Parathyroid adenoma (tissue), 2 donors: ENCODE measurements around the gene ACP4.

Experiments
- H2AFZ ChIP-seq: fragments of 300-600 bp; sonication (generic); one replicate; pipeline ENCODE4 v1.7.0; 2017; ENCODE audit warnings: antibody characterized with exemption, mild to moderate bottlenecking
- H3K27ac ChIP-seq: fragments of 300-600 bp; sonication (generic); one replicate; pipeline ENCODE4 v1.7.0; 2017
- H3K27me3 ChIP-seq: fragments of 300-600 bp; sonication (generic); one replicate; pipeline ENCODE4 v1.7.0; 2017; ENCODE audit warnings: low read length; ENCODE audit not compliant: control insufficient read depth, insufficient read depth
- H3K36me3 ChIP-seq: fragments of 300-600 bp; sonication (generic); one replicate; pipeline ENCODE4 v1.7.0; 2017; ENCODE audit warnings: low read length; ENCODE audit not compliant: control insufficient read depth, insufficient read depth
- H3K4me1 ChIP-seq: fragments of 300-600 bp; sonication (generic); one replicate; pipeline ENCODE4 v1.7.0; 2017; ENCODE audit warnings: control low read depth
- H3K4me2 ChIP-seq: fragments of 300-600 bp; sonication (generic); one replicate; pipeline ENCODE4 v1.7.0; 2017; ENCODE audit warnings: low read length
- H3K4me3 ChIP-seq: fragments of 300-600 bp; sonication (generic); one replicate; pipeline ENCODE4 v1.7.0; 2017; ENCODE audit warnings: low read depth, low read length
- H3K79me2 ChIP-seq: fragments of 300-600 bp; sonication (generic); one replicate; pipeline ENCODE4 v1.7.0; 2017; ENCODE audit warnings: control low read depth
- H3K9ac ChIP-seq: fragments of 300-600 bp; sonication (generic); one replicate; pipeline ENCODE4 v1.7.0; 2017; ENCODE audit warnings: mild to moderate bottlenecking
- H3K9me3 ChIP-seq: fragments of 300-600 bp; sonication (generic); one replicate; pipeline ENCODE4 v1.7.0; 2017; ENCODE audit warnings: low read length; ENCODE audit not compliant: control insufficient read depth
- CTCF ChIP-seq: fragments of 300-600 bp; sonication (generic); IDR thresholded peaks from one replicate; pipeline ENCODE4 v1.7.0; 2017; ENCODE audit warnings: antibody characterized with exemption, mild to moderate bottlenecking
- donor health status: primary hyperparathyroidism.

ACP4 gene

GRCh38 chr19:50794876-50795663 is 4.9 kb downstream of the ACP4 start:
- Histone ChIP-seq H3K9me3 (no peaks in the 10 kb centered on the region), H3K79me2 (no peaks in the 10 kb centered on the region), H3K4me1 (no peaks in the 10 kb centered on the region), H3K4me2 (no peak overlapping the region), H3K27me3 (no peaks in the 10 kb centered on the region), H3K4me3 (no peak overlapping the region), H3K9ac (no peak overlapping the region), H2AFZ (no peak overlapping the region), H3K36me3 (no peaks in the 10 kb centered on the region), H3K27ac (no peak overlapping the region)
- TF ChIP-seq CTCF, result no peak

- Histone ChIP-seq H3K36me3 (no peaks in the 10 kb centered on the region), H3K9me3 (no peaks in the 10 kb centered on the region), H3K4me3 (no peak overlapping the region), H3K27me3 (no peaks in the 10 kb centered on the region), H2AFZ (no peak overlapping the region), H3K9ac (no peak overlapping the region), H3K4me2 (no peak overlapping the region), H3K79me2 (no peaks in the 10 kb centered on the region), H3K27ac (no peak overlapping the region), H3K4me1 (no peaks in the 10 kb centered on the region)
- no peak for TF ChIP-seq CTCF
Observed at GRCh38 chr19:50795664-50796073, 5.5 kb downstream of the ACP4 start.

GRCh38 chr19:50796128-50796633 is 6.0 kb downstream of the ACP4 start:
- H3K4me1 ChIP-seq, result no peaks in the 10 kb centered on the region
- H3K27me3 ChIP-seq, result no peaks in the 10 kb centered on the region
- H2AFZ ChIP-seq, result no peak overlapping the region
- no peaks in the 10 kb centered on the region for H3K79me2 ChIP-seq
- no peak for TF ChIP-seq CTCF
- no peak overlapping the region for H3K27ac ChIP-seq
- H3K4me3 ChIP-seq, result no peak overlapping the region
- no peak overlapping the region for H3K9ac ChIP-seq
- H3K36me3 ChIP-seq, result no peaks in the 10 kb centered on the region
- no peaks in the 10 kb centered on the region for H3K9me3 ChIP-seq
- no peak overlapping the region for H3K4me2 ChIP-seq

GRCh38 chr19:50796634-50797428 is 6.6 kb downstream of the ACP4 start:
- H2AFZ ChIP-seq, result no peak overlapping the region
- H3K27me3 ChIP-seq, result no peaks in the 10 kb centered on the region
- H3K36me3 ChIP-seq, result no peaks in the 10 kb centered on the region
- no peak for TF ChIP-seq CTCF
- no peaks in the 10 kb centered on the region for H3K79me2 ChIP-seq
- H3K4me1 ChIP-seq, result no peaks in the 10 kb centered on the region
- H3K9me3 ChIP-seq, result no peaks in the 10 kb centered on the region
- H3K27ac ChIP-seq, result no peak overlapping the region
- no peak overlapping the region for H3K4me2 ChIP-seq
- no peak overlapping the region for H3K4me3 ChIP-seq
- no peak overlapping the region for H3K9ac ChIP-seq
